ENCODE results near the gene IGSF22. TPM values are rescaled to one million over a fixed set of nuclear protein-coding genes. Genes with fewer than 3 reads are reported as not detected.
"Not testable (repeated sequence)": the region's sequence is repeated elsewhere in the genome, so short reads cannot be mapped to it uniquely, and the experiment has no call there.

Gene IGSF22
- total RNA-seq, 1 donor from 2014 or later, result 0.74 TPM

GRCh38 chr11:18692941-18693760, 32.8 kb downstream of the IGSF22 start:
- Mint-ChIP-seq H3K9me3 (ENCODE audit: unreplicated experiment) (no peaks in the 10 kb centered on the region), H3K4me1 (ENCODE audit: unreplicated experiment) (peaks cover 4% of the 10 kb centered on the region), H3K27me3 (ENCODE audit: unreplicated experiment) (no peaks in the 10 kb centered on the region), H3K27ac (ENCODE audit: unreplicated experiment) (no peak overlapping the region), H3K36me3 (ENCODE audit: low read depth, unreplicated experiment) (no peaks in the 10 kb centered on the region), H3K4me3 (ENCODE audit: unreplicated experiment) (no peak overlapping the region)
- TF ChIP-seq, protein P1, sequence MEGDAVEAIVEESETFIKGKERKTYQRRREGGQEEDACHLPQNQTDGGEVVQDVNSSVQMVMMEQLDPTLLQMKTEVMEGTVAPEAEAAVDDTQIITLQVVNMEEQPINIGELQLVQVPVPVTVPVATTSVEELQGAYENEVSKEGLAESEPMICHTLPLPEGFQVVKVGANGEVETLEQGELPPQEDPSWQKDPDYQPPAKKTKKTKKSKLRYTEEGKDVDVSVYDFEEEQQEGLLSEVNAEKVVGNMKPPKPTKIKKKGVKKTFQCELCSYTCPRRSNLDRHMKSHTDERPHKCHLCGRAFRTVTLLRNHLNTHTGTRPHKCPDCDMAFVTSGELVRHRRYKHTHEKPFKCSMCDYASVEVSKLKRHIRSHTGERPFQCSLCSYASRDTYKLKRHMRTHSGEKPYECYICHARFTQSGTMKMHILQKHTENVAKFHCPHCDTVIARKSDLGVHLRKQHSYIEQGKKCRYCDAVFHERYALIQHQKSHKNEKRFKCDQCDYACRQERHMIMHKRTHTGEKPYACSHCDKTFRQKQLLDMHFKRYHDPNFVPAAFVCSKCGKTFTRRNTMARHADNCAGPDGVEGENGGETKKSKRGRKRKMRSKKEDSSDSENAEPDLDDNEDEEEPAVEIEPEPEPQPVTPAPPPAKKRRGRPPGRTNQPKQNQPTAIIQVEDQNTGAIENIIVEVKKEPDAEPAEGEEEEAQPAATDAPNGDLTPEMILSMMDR (IDR thresholded peaks at IDR 0.05; ENCODE audit: unreplicated experiment), result no peak
- no peak for DNase-seq (ENCODE audit: low spot score)

DNA sequence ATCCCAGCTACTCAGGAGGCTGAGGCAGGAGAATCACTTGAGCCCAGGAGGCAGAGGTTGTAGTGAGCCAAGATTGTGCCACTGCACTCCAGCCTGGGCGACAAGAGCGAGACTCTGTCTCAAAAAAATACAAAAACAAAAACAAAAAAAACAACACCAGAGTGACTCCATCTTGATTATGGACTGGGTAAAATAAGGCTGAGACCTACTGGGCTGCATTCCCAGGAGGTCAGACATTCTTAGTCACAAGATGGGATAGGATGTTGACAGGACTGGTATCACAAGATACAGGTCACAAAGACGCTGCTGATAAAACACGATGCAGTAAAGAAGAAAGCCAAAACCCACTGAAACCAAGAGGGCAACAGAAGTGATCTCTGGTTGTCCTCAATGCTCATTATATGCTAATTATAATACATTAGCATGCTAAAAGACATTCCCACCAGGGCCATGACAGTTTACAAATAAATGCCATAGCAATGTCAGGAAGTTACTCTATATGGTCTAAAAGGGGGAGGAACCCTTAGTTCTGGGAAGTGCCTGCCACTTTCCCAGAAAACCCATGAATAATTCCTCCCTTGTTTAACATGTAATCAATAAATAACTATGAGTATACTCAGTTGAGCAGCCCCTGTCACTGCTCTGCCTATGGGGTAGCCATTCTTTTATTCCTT, 34.4 kb downstream of the IGSF22 start:
- H3K4me1 Mint-ChIP-seq (ENCODE audit: unreplicated experiment); H3K27ac Mint-ChIP-seq (ENCODE audit: unreplicated experiment); DNase-seq (ENCODE audit: low spot score); H3K9me3 Mint-ChIP-seq (ENCODE audit: unreplicated experiment); H3K4me3 Mint-ChIP-seq (ENCODE audit: unreplicated experiment); H3K36me3 Mint-ChIP-seq (ENCODE audit: low read depth, unreplicated experiment); H3K27me3 Mint-ChIP-seq (ENCODE audit: unreplicated experiment): not testable (repeated sequence)

GRCh38 chr11:18684267-18684666, 41.7 kb downstream of the IGSF22 start:
- Mint-ChIP-seq H3K27ac (ENCODE audit: unreplicated experiment) (no peak overlapping the region), H3K9me3 (ENCODE audit: unreplicated experiment) (no peaks in the 10 kb centered on the region), H3K4me1 (ENCODE audit: unreplicated experiment) (peaks cover 17% of the 10 kb centered on the region), H3K27me3 (ENCODE audit: unreplicated experiment) (no peaks in the 10 kb centered on the region), H3K36me3 (ENCODE audit: low read depth, unreplicated experiment) (no peaks in the 10 kb centered on the region), H3K4me3 (ENCODE audit: unreplicated experiment) (no peak overlapping the region)
- no peak for DNase-seq (ENCODE audit: low spot score)
- TF ChIP-seq, protein P1 (IDR thresholded peaks at IDR 0.05; ENCODE audit: unreplicated experiment), result no peak

- Mint-ChIP-seq H3K9me3 (ENCODE audit: unreplicated experiment) (no peaks in the 10 kb centered on the region), H3K36me3 (ENCODE audit: low read depth, unreplicated experiment) (no peaks in the 10 kb centered on the region), H3K4me3 (ENCODE audit: unreplicated experiment) (no peak overlapping the region), H3K27ac (ENCODE audit: unreplicated experiment) (no peak overlapping the region), H3K27me3 (ENCODE audit: unreplicated experiment) (no peaks in the 10 kb centered on the region), H3K4me1 (ENCODE audit: unreplicated experiment) (peaks cover 17% of the 10 kb centered on the region)
- DNase-seq (ENCODE audit: low spot score), result no peak
- TF ChIP-seq, protein P1 (IDR thresholded peaks at IDR 0.05; ENCODE audit: unreplicated experiment), result no peak
These were observed 43.5 kb downstream of the IGSF22 start for GRCh38 chr11:18682466-18682865.

GRCh38 chr11:18681949-18682348, 44.0 kb downstream of the IGSF22 start:
- peaks cover 17% of the 10 kb centered on the region for H3K4me1 Mint-ChIP-seq (ENCODE audit: unreplicated experiment)
- H3K4me3 Mint-ChIP-seq (ENCODE audit: unreplicated experiment); H3K9me3 Mint-ChIP-seq (ENCODE audit: unreplicated experiment); H3K27me3 Mint-ChIP-seq (ENCODE audit: unreplicated experiment); H3K36me3 Mint-ChIP-seq (ENCODE audit: low read depth, unreplicated experiment); DNase-seq (ENCODE audit: low spot score); H3K27ac Mint-ChIP-seq (ENCODE audit: unreplicated experiment): not testable (repeated sequence)

DNA sequence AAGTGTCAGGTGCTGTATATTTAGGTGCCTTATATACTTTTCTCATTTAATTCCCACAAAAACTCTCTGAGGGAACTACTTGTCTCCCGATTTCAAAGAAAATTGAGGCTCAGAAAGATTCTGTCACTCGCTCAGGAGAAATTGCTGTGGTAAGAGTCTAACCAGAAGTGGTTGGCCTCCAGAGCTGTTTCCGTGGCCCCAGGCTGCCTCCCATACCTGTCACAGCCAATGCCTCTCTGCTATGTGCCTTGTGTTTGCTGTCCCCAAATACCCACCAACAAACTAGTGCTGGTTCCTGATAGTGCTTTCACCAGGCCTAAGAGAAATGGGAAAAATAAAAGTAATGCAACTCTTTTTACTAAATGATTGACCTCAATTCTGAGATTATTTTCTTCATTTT, 48.4 kb downstream of the IGSF22 start:
- TF ChIP-seq, protein P1 (IDR thresholded peaks at IDR 0.05; ENCODE audit: unreplicated experiment), result no peak
- H3K36me3 Mint-ChIP-seq (ENCODE audit: low read depth, unreplicated experiment), result no peaks in the 10 kb centered on the region

More for the DNA sequence above, 48.4 kb downstream of the IGSF22 start:
- Mint-ChIP-seq H3K27me3 (ENCODE audit: unreplicated experiment) (no peaks in the 10 kb centered on the region), H3K4me3 (ENCODE audit: unreplicated experiment) (no peak overlapping the region), H3K9me3 (ENCODE audit: unreplicated experiment) (no peaks in the 10 kb centered on the region), H3K27ac (ENCODE audit: unreplicated experiment) (no peak overlapping the region), H3K4me1 (ENCODE audit: unreplicated experiment) (no peaks in the 10 kb centered on the region)
- no peak for DNase-seq (ENCODE audit: low spot score)
